ENCODE results near the gene GMPPA.

GMPPA gene

GRCh38 chr2:219509780-219510511 lies 11.3 kb downstream of the GMPPA start:
- TF ChIP-seq PATZ1 (CRISPR knock-in tag; IDR thresholded peaks at IDR 0.05; ENCODE audit: borderline replicate concordance) (no peak), ZNF565 (CRISPR knock-in tag; conservative IDR thresholded peaks at IDR 0.05; ENCODE audit: low read depth) (no peak), ISL1 (CRISPR knock-in tag; IDR thresholded peaks at IDR 0.05) (no peak), TOX (CRISPR knock-in tag; IDR thresholded peaks at IDR 0.05; ENCODE audit: borderline replicate concordance) (no peak), SNAI2 (CRISPR knock-in tag; IDR thresholded peaks at IDR 0.05) (no peak), OSR1 (CRISPR knock-in tag; IDR thresholded peaks at IDR 0.05) (no peak), GLIS3 (CRISPR knock-in tag; IDR thresholded peaks at IDR 0.05) (no peak), ZFP30 (CRISPR knock-in tag; IDR thresholded peaks at IDR 0.05) (no peak), ARNTL (CRISPR knock-in tag; IDR thresholded peaks at IDR 0.05; ENCODE audit: borderline replicate concordance, low read depth) (no peak), ESRRG (CRISPR knock-in tag; IDR thresholded peaks at IDR 0.05) (no peak), ZNF70 (CRISPR knock-in tag; IDR thresholded peaks at IDR 0.05) (no peak)
- peak; percentile 88 for ATAC-seq

GRCh38 chr2:219510512-219511135 lies 11.9 kb downstream of the GMPPA start:
- no peak for ATAC-seq
- no peak for TF ChIP-seq BACH2 (CRISPR knock-in tag; IDR thresholded peaks at IDR 0.05; ENCODE audit: borderline replicate concordance)
- no peak for TF ChIP-seq ZFP30 (CRISPR knock-in tag; IDR thresholded peaks at IDR 0.05)
- no peak for TF ChIP-seq POU6F1 (CRISPR knock-in tag; IDR thresholded peaks at IDR 0.05; ENCODE audit: borderline replicate concordance, low read depth)
- no peak for TF ChIP-seq TCF4 (CRISPR knock-in tag; IDR thresholded peaks at IDR 0.05; ENCODE audit: borderline replicate concordance)
- no peak for TF ChIP-seq SNAI2 (CRISPR knock-in tag; IDR thresholded peaks at IDR 0.05)
- TF ChIP-seq ZNF565 (CRISPR knock-in tag; conservative IDR thresholded peaks at IDR 0.05; ENCODE audit: low read depth): no peak
- no peak for TF ChIP-seq RARB (CRISPR knock-in tag; IDR thresholded peaks at IDR 0.05)
- TF ChIP-seq CREB5 (CRISPR knock-in tag; IDR thresholded peaks at IDR 0.05; ENCODE audit: low read depth): no peak
- no peak for TF ChIP-seq ZC3H10 (CRISPR knock-in tag; IDR thresholded peaks at IDR 0.05)
- TF ChIP-seq TSHZ2 (CRISPR knock-in tag; IDR thresholded peaks at IDR 0.05): no peak
- no peak for TF ChIP-seq ZFP3 (CRISPR knock-in tag; IDR thresholded peaks at IDR 0.05)
- TF ChIP-seq OSR1 (CRISPR knock-in tag; IDR thresholded peaks at IDR 0.05): no peak
- no peak for TF ChIP-seq TOX (CRISPR knock-in tag; IDR thresholded peaks at IDR 0.05; ENCODE audit: borderline replicate concordance)
- TF ChIP-seq PATZ1 (CRISPR knock-in tag; IDR thresholded peaks at IDR 0.05; ENCODE audit: borderline replicate concordance): no peak
- TF ChIP-seq GLIS3 (CRISPR knock-in tag; IDR thresholded peaks at IDR 0.05): no peak
- no peak for TF ChIP-seq CSDC2 (CRISPR knock-in tag; IDR thresholded peaks at IDR 0.05)
- no peak for TF ChIP-seq ZNF70 (CRISPR knock-in tag; IDR thresholded peaks at IDR 0.05)
- TF ChIP-seq ZNF8 (CRISPR knock-in tag; IDR thresholded peaks at IDR 0.05): no peak
